T follicular helper cell (primary cell): Measurements from ENCODE around the gene CSMD2.

Experiments
- DNase-seq: peaks from one replicate; pipeline ENCODE4 v3.0.0-alpha.2; 2020; ENCODE audit warnings: low read depth

CSMD2 gene

DNA sequence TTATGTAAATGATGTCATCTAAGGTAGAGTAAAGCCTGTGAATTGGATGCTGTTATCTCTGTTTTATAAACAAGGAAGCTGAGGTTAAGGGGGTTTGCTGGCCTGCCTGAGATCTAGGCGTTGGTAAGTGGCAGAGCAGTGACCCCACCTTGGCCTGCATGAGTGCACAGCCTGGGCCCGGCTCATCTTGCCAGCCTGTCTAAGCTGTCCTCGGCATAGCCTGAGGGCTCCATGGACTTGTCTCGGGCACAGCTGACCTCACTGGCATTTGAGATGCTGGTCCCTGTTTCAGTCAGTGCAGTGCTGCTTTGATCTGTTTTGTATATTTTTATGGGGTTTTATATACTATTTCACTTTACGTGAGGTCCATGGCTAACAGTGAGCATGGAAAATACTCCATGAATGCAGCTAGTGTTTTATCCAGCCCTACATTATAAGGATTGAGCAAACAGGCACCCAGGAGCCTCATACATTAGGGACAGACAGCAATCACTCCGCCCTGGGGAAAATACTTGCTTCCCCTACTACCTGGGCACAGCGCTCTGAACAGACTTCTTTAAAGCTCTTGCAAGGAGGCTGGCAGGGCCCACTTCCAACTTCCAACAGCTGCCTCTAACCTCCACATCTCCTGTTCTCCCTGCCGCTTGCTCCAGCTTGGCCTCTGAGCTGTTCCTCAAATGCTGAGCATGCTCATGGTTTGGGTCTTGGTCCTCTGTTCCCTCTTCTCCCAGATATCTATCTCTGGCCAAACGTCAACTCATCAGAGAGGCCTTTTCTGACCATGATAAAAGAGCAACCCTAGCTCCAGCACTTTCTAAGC lies 451.8 kb downstream of the CSMD2 start:
- DNase-seq = no peak

GRCh38 chr1:33712186-33712585 lies 452.8 kb downstream of the CSMD2 start:
- no peak for DNase-seq

- DNase-seq = no peak
Measured at GRCh38 chr1:33711511-33711910, 453.5 kb downstream of the CSMD2 start.

- DNase-seq = no peak
Measured at GRCh38 chr1:33710967-33711366, 454.1 kb downstream of the CSMD2 start.

- no peak for DNase-seq
Measured at GRCh38 chr1:33709783-33710718, 455.0 kb downstream of the CSMD2 start.

- no peak for DNase-seq
Measured at GRCh38 chr1:33709174-33709782, 455.8 kb downstream of the CSMD2 start.

GRCh38 chr1:33706634-33707255 lies 458.3 kb downstream of the CSMD2 start:
- no peak for DNase-seq

DNA sequence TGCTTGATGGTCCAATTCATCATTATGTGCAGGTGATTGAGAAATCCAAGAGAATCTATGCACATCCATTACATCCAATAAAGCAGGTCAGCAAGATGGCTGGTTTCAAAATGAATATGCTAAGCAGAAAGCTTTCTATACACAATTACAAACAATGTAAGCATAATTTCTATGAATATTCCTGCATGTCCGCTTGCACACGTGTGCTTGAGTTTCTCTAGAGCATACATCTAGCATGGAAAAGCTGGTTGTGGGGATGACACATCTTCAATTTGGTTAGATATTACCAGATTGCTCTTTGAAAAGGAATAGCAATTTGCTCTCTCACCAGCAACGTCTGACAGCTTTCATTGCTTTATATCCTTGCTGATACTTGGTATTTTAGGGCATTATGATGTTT lies 461.6 kb downstream of the CSMD2 start:
- DNase-seq = no peak

DNA sequence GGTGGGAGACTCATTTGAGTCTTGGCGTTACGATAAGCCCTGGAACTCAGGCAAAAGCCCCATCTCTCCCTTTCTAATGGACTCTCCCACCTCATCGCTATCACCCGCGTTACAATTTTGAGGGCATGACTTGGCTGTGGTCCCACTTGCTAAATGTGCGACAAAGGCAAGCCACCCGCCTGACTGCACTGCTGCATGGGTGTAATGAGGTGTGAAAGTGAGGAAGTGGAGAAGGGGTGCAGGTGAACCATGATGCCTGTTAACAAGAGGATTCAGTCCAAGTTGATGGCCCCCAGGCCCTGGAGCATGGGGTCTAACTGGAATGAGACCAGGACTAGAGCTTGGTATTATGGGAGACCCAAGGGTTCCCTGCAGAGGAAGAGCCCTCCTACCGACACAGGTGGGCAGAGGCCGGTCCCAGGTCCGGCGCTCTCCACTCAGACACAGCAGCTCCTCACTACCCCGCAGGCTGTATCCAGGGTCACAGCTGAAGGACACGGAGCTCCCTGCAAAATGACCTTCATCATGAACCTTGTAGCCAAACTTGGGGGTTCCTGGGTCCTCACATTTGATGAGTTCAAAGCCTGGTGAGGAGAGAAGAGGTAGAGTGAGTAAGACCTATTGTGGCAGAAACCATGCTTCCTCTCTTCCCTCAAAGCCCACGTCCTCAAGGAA lies 466.5 kb downstream of the CSMD2 start:
- DNase-seq = no peak

DNA sequence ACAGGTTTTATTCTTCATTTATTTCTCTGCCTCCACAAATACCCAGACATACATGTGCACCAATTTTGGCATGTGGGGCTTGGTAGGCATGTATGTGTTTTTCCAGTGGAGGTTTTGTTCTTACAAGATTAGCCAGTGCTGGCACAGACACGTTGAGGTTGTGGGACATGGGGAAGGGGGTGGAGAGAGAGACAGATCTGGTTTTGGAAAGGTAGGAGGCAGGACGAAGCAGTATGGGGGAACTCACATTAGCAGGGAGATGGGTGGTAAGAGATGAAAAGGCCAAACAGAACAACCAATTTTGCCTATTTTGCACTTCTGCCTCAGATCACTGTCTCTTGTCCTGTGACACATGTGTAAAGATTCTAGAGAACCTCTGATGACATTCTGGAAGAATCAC lies 467.2 kb downstream of the CSMD2 start:
- no peak for DNase-seq

GRCh38 chr1:33696962-33697361 lies 468.1 kb downstream of the CSMD2 start:
- DNase-seq = no peak

- DNase-seq = no peak
Measured at GRCh38 chr1:33696311-33696710, 468.7 kb downstream of the CSMD2 start.

DNA sequence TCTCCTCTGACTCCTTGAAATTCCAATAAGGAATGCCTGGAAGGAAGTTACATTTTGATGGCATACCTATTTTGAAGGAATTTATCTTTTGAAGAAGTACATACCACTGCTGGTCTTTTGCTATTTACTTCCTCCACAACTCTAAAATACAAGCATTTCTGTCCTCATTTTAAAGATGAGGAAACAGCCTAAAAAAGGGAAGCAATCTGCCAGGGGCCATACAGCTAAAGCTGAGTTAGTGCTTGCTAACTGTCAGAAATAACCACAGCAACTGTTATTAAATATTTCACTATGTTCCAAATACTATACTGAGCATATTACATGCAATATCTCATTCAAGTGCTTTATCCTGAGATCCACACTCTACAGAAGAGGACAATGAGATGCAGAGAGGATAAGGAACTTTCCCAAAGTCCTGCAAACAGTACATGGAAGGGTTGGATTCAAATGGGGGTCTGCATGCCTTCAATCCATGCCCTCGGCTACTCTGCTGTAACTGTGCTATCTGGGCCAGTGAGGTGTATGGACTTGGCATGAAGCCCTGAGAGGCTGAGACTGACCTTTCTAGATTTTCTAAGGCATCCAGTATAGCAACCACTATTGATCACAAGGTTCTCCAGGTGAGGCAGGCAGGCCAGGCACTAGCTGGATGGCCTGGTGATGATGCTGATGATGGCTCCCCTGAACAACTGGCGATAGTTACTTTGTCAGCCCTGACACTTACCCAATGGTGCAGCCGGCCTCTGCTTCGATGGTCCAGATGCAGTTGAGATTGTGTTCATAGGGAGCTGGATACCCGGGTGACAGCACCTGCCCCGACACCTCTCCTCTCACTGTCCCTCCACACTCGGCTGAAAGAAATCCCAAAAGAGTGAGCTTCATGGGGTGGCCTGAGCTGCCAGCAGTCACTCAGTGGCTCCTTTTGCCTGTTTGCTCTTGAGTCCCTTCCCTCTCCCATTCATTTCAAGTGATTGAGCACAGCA lies 472.5 kb downstream of the CSMD2 start:
- no peak for DNase-seq

GRCh38 chr1:33687000-33687399 lies 478.0 kb downstream of the CSMD2 start:
- DNase-seq = no peak

- DNase-seq = no peak
Measured at GRCh38 chr1:33686551-33686950, 478.5 kb downstream of the CSMD2 start.

DNA sequence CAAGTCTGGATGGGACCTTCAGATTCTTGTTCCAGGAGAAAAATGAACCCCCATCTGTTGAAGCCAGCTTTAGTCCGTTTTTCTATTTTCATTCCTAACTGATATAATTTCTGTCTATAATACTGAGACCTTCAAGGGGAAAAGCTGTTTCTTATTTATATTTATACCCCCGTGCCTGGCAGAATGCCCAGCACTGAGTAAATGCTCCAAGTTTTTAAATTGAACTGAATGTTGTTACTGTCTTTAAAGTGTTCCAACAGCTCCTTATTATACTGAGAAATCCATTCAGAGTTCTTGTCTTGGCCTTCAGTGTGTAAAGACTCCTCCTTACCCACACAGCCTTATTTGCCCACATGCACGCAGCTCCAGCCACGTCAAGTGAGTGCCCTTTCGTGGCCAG lies 479.8 kb downstream of the CSMD2 start:
- no peak for DNase-seq

GRCh38 chr1:33684396-33685179 lies 480.4 kb downstream of the CSMD2 start:
- DNase-seq = no peak

- no peak for DNase-seq
Measured at GRCh38 chr1:33683913-33684312, 481.1 kb downstream of the CSMD2 start.

DNA sequence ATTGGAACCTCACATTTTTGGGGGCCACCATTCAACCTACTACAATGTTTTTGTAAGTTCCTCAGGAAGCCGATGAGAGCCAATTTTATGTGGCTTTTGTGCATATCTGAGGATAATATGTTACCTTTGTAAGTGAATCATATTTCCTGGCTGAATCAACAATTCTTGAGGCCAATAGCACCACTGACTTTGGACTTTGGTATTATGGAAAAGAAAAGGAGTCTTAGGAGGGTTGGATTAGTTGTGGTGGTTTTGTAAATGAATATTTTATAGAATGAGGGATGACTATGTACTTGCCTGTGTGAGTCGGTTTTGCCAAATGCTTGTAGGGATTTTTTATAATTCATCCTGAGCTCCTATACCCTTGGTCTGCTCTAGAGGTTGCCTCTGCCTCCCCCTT lies 482.7 kb downstream of the CSMD2 start:
- DNase-seq = no peak
